GM19372 (cell line): ENCODE data around the gene ZNF418.

Source experiments
- ATAC-seq: cut with Tn5 transposase; IDR thresholded peaks from one replicate; pipeline ENCODE4 v1.9.1; 2021; ENCODE audit warnings: mild to moderate bottlenecking, low read depth, moderate library complexity; ENCODE audit not compliant: unreplicated experiment

ZNF418 gene

DNA sequence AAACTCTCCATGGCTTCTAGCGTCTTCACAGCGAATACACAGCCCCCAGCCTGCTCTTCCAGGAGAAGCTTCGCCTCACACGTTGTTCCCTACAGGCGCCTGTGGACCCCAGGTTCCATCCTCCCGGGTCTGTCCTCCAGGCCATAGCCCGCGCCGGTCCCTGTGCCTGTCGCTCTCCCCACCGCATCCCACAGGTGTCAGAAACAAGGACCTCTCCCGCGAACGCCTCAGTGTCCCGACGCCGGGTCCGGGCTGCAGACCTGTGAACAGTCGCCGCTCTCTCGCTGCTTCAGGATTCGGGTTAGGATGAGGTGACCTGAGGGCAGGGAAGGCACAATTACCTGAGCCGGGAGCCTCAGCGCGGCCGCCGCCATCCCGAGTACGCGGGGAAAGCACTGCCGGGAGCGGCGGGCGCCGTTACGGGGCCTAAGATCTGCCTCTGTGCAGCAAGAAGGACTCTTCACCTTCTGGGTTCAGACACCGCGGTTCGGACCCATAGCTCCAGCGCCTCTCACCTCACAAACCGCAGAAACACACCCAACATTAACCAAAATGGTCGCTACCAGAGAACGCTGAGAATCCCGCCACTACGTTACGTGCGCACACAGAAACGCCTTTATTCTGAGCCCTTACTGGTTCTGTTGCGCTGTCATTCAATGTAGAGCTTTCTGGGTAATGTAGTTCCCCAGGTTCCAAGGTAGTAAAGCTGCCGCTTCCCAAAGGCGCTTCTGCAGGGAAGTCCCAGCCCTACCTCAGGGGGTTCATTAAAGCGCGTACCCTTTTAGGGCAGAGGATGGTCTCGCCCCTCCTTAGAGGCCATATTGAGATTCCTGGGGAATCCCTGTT, at the start of gene ZNF418:
ZNF418 (minus strand) TSS at position 583 of the 846 bp plus-strand sequence. CDS start 1,580 bp downstream, outside the sequence.
- ATAC-seq, result peak; percentile 85

DNA sequence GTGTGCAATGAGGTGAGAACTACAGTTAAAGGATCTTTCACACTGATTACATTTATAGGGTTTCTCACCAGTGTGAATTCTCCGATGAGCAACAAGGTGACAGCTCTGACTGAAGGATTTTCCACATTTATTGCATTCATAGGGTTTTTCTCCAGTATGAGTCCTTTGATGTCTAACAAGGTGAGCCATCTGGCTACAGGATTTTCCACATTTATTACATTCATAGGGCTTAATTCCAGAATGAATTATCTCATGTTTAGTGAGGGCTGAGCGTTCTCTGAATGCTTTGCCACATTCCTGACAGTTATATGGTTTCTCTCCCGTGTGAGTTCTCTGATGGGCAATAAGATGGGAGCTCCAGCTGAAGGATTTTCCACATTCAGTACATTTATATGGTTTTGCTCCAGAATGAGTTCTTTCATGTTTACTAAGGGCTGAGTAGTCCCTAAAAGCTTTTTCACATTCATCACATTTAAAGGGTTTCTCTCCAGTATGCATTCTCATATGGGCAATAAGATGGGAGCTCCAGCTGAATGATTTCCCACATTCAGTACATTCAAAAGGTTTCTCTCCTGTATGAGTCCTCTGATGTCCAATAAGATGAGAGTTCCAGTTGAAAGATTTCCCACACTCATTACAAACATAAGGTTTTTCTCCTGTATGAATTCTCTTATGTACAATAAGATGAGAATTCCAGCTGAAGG, 43.5 kb upstream of the ZNF418 start:
- ATAC-seq, result no peak

DNA sequence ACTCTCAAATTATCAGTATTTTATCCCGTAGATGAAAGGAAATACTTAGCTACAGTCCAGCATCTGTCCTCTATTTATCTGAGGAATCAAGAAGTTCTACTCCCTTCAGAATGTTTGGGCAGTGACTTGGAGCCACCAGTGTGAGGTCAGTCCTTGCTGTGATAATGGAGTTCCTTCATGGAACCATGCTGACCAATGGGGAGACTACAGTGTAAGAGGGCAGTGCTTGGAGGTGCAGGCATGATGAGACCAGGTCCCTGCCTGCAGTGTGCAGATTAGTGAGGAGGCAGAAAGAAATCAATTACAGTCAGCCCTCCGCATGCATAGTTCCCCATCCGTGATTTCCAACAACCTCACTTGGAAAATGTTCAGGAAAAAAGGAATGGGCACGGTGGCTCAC, 39.2 kb upstream of the ZNF418 start, which contains the start of gene C19orf18:
C19orf18 (minus strand) TSS at position 101 of the 400 bp plus-strand sequence. CDS start 102 bp downstream, outside the sequence.
- ATAC-seq, result no peak

DNA sequence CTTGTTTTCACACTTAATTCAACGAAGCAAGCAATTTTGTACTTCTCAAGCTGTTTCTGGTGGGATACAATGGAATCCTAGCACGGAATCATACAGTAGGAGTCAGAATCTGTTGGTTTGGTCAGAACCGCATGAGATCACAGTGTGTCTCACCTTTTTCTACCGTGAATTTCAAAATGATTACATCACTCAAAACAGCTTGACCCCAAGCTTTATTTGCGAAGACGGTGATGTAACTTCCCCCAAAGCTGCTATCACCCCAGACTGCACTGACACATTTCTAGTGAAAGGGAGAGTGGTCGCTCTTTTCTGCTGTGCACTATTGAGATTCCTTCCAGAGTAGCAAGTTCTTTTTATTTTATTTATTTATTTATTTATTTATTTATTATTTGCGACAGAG, 29.6 kb upstream of the ZNF418 start:
- ATAC-seq, result no peak

DNA sequence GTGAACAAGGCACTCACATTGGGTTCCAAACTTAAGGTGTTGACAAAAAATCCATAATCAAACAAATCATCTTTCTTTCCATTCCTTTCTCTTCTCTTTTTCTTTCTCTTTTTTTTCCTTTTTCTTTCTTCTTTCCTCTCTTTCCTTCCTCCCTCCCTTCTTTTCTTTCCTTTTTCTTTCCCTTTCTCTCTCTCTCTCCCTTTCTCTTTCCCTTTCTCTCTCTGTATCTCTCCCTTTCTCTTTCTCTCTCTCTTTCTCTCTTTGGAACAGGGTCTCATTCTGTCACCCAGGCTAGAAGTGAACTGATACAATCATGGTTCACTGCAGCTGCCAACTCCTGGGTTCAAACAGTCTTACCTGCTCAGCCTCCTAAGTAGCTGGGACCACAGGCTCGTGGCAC, 26.6 kb upstream of the ZNF418 start:
- ATAC-seq, result no peak

DNA sequence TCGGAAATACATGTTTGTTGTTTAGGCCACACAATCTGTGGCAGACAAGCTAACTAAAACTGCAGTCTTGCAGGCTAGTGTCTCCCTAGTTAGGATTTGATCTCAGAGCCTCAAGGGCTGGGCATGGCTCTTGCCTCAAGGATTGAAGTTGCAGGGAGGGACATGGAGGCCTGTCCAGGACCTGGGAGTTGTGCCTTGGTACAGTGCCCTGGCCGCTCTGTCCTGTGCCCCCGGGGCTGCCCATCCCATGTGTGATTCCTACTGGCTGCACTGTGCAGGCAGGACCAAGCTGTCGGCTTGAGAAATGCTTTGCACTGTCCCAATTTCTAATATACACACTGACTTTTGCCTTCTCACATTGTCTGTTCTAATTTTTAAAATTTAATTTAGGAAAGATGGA, 19.8 kb upstream of the ZNF418 start:
- ATAC-seq, result no peak

DNA sequence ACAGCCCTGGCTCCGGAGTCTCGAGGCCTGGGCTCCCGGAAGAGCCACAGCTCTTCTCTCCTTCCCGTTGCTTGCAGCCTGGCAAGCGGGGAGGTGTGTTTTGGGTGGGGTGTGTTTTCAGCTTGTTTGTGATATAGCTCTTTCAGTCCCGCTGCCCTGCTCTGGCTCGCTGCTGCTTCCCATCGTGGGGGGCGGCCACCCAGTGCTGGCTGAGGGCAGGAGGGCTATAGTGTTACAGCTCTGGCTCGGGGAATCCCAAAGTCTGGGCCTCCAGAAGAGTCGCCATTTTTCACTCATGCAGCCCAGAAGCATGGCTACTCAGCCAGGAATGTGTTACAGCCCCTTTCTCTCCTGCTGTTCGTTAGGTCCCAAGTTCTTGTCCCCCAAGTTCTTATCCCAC, 14.5 kb upstream of the ZNF418 start:
- no peak for ATAC-seq

DNA sequence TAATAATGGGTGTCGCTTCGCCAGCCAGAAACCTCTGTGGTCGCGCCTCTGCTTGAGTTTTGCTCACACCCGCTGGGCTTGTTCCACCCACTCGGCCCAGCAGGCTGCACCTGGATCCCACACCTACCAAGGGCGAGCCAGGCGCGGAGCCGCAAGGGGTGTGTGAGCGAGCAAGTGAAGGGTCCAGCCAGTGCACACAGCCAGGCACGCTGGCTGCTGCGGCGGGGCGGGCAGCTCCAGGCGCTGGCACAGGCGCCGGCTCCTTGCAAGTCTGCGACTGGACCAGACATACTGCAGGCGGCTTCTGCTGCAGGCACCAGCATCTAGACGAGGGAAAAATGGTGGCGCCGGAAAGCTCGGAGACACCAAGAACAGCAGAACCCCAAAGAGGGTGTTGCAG, 14.1 kb upstream of the ZNF418 start:
- no peak for ATAC-seq

DNA sequence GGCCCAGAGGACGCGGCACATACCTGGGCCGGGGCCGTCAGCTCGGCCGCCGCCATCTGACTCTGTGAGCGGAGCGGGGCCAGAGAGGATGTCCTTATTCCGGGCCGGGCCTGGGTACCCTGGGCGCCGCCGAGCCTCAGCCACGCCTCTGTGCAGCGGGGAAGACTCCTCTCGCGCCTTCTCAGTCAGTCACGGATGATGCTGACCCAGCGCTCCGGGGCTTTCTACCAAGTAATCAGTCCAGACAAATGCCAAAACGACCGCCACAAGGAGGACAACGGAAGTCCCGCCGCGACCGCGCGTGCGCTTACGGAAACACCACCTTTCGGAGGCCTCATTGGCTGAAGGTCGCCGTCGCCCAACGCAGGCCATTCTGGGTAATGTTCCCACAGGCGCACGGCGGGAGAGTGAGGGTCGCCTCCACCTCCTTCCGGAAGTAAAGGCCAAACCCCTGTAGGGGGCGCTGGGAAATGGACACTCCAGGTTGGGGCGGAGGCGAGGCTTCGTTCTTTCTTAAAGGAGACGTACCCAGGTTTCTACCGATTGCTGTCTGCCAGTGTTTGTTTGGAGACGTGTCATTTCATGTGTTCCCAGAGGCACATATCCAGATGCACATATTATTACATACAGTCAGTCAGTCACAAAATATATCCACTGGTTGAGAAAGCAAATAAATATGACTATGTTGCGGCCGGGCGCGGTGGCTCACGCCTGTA, 12.4 kb upstream of the ZNF418 start, which contains the start of gene ZNF256:
ZNF256 (minus strand) TSS at position 288 of the 716 bp plus-strand sequence; CDS start at position 56, 232 bp downstream.
- peak; percentile 92 for ATAC-seq

DNA sequence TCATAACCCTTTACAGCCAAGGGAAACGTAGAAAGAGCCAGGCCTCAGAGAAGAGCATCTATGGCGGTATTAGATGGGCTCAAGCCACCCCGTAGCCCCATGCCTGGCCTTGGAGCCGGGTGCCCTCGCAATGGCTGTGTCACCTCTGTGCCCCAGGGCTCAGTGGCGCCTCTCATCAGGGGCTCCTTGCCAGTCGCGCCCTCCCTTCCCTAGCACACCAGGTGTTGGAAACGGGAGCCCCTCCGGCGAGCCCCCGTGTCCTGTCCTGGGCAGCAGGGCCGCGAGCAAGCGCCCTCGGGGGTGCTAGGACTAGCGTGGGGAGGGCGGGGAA, 11.9 kb upstream of the ZNF418 start:
- peak; percentile 10 for ATAC-seq

DNA sequence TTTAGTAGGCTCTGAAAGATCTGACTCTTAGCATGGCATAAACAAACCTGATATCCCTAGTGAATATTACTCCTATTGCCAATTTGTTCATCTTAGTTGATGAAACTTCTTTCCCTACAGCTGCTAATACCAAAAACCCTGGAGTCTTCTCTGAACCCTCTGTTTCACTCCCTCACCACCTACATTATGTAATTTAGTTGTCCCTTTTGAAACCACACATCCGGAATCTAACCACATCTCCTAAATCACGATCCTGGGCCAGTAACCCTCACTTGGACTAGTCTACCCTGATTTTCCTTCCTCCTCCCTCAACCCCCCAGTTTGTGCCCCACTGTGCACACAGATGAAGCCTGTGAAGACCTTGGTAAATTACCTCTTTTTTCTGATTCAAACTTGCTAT, 11.1 kb upstream of the ZNF418 start:
- ATAC-seq, result no peak

DNA sequence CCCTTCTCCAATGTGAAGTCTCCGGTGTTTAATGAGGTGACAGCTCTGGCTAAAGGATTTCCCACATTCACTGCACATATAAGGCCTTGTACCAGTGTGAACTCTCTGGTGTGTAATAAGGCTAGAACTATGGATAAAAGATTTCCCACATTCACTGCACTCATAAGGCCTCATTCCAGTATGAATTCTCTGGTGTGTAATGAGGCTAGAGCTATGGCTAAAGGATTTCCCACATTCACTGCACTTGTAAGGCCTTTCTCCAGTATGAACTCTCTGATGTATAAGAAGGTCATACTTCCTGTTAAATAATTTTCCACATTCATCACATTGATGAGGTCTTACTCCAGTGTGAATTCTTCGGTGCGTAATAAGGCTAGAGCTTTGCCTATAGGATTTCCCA, 6.4 kb upstream of the ZNF418 start:
- no peak for ATAC-seq

DNA sequence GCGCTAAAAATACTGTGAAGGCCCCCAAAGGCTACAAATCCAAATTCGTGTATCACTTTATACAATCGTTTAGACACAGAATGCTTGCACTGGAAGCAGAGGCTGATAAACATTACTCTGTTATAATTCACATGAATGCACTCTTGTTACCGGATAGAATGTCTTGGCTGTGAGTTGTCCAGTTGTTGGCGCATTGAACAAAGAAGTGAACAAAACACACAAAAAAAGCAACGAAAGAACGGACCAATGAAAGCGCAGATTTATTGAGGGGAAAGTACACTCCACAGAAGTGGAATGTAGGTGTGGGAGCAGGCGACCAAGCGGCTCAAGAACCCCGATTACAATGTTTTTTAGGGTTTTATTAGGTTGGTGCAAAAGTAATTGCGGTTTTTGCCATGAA, 529 bp upstream of the ZNF418 start:
- ATAC-seq, result no peak

DNA sequence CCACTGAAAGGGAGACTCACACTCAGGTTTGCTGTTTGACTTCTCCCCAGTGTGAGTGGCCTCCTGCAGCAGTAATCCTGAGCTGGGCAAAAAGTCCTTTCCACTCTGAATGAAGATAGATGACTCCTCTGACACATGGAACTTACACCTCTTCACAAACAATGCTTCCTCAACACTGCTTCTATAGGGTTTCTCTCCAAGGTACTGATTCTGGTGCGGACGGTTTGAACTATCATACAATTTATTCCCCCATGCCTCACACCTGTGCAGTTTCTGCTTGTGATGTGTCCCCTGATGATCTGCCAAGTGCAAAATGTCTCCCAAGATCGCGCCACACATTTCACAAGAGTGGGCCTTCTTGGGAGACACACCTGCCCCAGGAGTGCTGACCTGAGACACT, 7.6 kb downstream of the ZNF418 start:
- ATAC-seq, result no peak

DNA sequence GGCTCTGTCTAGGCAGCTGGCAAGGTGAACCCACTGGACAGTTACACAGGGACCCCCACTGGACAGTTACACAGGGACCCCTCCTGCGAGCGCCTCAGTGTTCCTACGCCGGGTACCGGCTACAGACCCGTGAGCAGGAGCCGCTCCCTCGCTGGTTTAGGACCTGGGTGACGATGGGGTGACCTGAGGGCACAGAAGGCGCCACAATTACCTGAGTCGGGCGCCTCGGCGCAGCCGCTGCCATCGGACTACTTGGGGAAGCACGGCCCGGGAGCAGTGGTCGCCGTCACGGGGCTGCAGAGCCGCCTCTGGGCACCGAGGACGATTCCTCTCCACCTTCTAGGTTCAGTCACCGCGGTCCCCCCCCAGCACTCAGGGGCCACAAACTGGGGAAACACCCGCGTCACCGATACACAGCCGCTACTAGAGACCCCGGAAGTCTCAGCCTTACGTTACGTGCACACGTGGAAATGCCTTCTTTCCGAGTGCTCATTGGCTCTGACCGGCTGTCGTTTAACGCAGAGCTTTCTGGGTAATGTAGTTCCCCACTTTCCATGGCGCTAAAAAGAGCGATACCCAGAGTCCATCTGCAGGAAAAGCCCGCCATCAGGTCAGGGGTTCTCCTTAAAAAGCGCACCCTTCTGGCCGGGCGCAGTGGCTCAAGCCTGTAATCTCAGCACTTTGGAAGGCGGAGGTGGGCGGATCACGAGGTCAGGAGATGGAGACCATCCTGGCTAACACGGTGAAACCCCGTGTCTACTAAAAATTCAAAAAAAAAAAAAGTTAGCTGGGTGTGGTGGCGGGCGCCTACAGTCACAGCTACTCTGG, 18.8 kb downstream of the ZNF418 start, which contains the start of gene ZNF417:
ZNF417 (minus strand) TSS at position 425 of the 828 bp plus-strand sequence; CDS start at position 244, 181 bp downstream.
- ATAC-seq, result peak; percentile 96

DNA sequence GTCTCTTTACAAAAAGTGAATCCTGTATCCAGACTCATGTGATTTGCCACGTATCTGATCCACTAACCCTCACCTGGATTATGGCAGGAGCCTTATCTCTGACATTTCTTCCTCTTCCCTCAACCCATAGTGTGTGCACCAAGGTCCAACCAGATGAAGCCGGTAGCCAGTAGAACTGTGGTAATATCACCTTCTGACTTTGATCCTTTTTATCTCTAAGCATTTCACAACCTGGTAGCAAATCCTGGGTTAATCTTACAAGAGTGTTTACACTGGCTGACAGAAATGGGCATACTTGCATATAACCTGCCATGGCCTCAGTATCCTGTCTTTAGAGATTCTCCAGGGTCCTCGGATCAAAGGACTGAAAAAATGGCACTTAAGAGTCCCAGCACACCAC, 20.7 kb downstream of the ZNF418 start:
- ATAC-seq, result no peak

DNA sequence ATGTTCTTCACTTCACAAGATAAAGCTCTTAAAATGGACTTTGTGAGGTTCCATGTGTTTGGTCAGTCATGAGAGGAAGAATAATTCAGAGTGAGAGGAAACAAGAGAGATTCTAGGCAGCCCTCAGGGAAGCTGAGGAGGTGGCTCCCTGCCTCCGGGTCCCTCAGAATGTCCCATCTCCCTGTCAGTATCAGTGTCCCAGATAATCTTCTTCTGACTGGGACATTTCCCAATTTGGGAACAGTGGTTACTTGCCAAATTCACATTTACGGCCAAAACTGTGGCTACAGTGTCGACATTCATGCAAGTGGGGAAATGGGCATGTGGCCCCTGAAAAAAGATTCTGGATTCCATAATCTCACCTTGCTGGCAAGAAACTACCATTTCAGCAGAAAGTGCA, 27.8 kb downstream of the ZNF418 start:
- ATAC-seq, result no peak

DNA sequence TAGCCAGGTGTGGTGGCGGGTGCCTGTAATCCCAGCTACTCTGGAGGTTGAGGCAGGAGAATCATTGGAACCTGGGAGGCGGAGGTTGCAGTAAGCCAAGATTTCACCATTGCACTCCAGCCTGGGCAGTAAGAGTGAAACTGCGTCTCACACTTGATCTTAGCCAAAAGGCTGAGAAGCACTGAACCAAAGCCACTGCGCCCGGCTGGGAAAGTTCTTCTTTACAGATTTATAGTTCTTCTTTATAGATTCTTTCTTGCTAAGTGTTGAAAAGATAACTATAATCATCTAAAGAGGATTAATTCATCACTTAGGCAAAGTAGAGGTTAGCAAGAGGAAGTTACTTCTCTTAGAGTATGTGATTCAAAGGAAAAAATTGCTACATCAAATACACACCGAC, 29.9 kb downstream of the ZNF418 start:
- no peak for ATAC-seq

DNA sequence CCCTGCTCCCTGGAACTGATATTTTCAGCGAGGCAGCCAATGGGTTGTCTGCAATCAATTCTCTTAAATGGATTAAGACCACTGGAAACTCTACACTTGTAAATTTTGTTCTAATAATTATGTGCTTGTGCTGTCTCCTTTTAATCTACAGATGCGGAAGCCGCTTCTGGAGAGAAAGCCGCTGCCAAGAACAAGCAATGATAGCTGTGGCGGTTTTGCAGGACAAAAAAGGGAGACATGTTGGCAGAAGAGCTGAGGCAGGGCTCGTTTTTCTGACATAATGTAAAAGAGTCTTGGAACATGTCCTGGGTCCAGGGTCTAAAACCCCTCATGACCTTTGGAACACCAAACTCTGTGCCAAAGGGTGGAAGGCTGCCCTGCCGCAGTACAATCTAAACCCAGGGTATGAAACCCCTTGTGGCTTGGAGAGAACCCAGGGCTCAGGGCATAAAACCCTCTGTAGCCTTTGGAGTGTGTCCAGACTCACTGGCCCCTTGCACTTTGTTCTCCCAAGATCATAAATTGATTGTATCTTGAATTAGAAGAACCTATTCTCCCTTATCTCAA, 31.5 kb downstream of the ZNF418 start:
- ATAC-seq, result no peak

DNA sequence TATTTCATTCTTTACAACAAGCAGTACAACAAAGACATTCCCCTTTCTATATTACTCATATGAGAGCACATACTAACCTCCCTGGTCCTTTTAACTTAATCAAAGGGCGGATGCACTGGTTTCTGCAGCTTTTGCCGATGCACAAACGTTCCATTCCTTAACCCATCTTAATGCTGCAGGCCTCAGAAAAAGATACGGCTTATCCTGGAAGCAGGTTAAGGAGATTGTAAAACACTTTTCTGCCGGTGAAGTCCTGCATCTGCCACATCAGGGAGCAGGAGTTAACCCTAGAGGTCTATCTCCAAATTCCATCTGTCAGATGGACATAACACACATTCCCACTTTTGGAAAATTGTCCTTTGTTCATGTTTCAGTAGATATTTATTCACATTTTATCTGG, 34.9 kb downstream of the ZNF418 start:
- no peak for ATAC-seq
